ENCODE data around the gene CCDC88B. TPM values are rescaled to one million over a fixed set of nuclear protein-coding genes. Genes with fewer than 3 reads are reported as not detected.
A peak's percentile ranks its signal among the peaks of the same experiment; 100 is the strongest.

The CCDC88B gene
- total and polyA plus RNA-seq, 9 of the 15 experiments (the other 6 are each of a cell fraction or from before 2014, with no cell fraction given), result 0.13 to 18.1 (median 7.9) TPM

GRCh38 chr11:64334764-64335735, 5.0 kb upstream of the CCDC88B start (continued):
- TF ChIP-seq ZNF609 (CRISPR knock-in tag; IDR thresholded peaks at IDR 0.05; ENCODE audit: borderline replicate concordance) (peak; percentile 95; the same call in 1 of the 2 replicates), XRCC5 (IDR thresholded peaks at IDR 0.05; ENCODE audit: low read depth, low read length) (peak; percentile 71), ILK (tag; IDR thresholded peaks at IDR 0.05; ENCODE audit: borderline replicate concordance, low read depth) (no peak), FOSL1 (tag; conservative IDR thresholded peaks at IDR 0.05) (peak; percentile 100), CCNT2 (IDR thresholded peaks at IDR 0.05; ENCODE audit: borderline replicate concordance, extremely low read depth, insufficient read length, low read depth, low read length) (peak; percentile 94), SNAPC5 (CRISPR knock-in tag; IDR thresholded peaks at IDR 0.05) (no peak), CBFA2T2 (conservative IDR thresholded peaks at IDR 0.05) (peak; percentile 99), PBX2 (CRISPR knock-in tag; IDR thresholded peaks at IDR 0.05; ENCODE audit: low read depth) (peak; percentile 79), PBX2 (tag; conservative IDR thresholded peaks at IDR 0.05; ENCODE audit: low read depth) (peak; percentile 98), MEF2D (tag; conservative IDR thresholded peaks at IDR 0.05; ENCODE audit: low read depth) (0 out of 2 replicates have a peak, but pooled peaks have one; percentile 26), ARID2 (IDR thresholded peaks at IDR 0.05) (no peak), GATAD2A (IDR thresholded peaks at IDR 0.05) (peak; percentile 74; the same call in 1 of the 2 replicates), ARID4B (CRISPR knock-in tag; IDR thresholded peaks at IDR 0.05) (peak; percentile 77), CBX1 (IDR thresholded peaks at IDR 0.05; ENCODE audit: low read depth) (peak; percentile 77; the same call in 1 of the 2 replicates)
